PC-9 (cell line): ENCODE measurements around the gene DEFB114. TPM values are rescaled to one million over a fixed set of nuclear protein-coding genes. Genes with fewer than 3 reads are reported as not detected.

Experiments
- Bru-seq: library from RNA; stranded (reverse); fragments of 400-500 nt; gene quantifications from one replicate; lab custom pipeline; 2021; lab: Mats Ljungman, UMichigan
- BruChase-seq, 2 experiments: library from RNA; stranded (reverse); fragments of 400-500 nt; gene quantifications; one replicate each; lab custom pipeline; 2021; lab: Mats Ljungman, UMichigan
- BruUV-seq: library from RNA; stranded (reverse); fragments of 400-500 nt; replicated peaks from 2 replicates; lab custom pipeline; 2021; lab: Mats Ljungman, UMichigan
- CTCF ChIA-PET: fragments of 300-600 bp; sonication (Branson Sonifier 250); formaldehyde crosslinking; loops from one replicate; lab custom pipeline; 2022; ENCODE audit warnings: antibody characterized with exemption; lab: Charles Lee
- POLR2A ChIA-PET: fragments of 300-600 bp; sonication (Branson Sonifier 250); formaldehyde crosslinking; loops from one replicate; lab custom pipeline; 2022; ENCODE audit warnings: antibody characterized with exemption; ENCODE audit not compliant: unreplicated experiment; lab: Charles Lee
- DNase-seq, 2 experiments: peaks; one replicate each; pipeline versions ENCODE4 v3.0.0 to v3.0.0-alpha.2; 2015 to 2022; ENCODE audit warnings: mixed read lengths in 1 of 2
- H2AFZ ChIP-seq: fragments of 200-600 bp; sonication (generic); 2 replicates; pipeline ENCODE4 v1.8.1; 2017; ENCODE audit warnings: antibody characterized with exemption
- H3F3A ChIP-seq: fragments of 200-600 bp; sonication (generic); 2 replicates; pipeline ENCODE4 v1.8.1; 2017; ENCODE audit warnings: antibody characterized with exemption, mild to moderate bottlenecking, low read depth; ENCODE audit not compliant: insufficient read depth
- H3K27ac ChIP-seq: fragments of 200-600 bp; sonication (generic); 2 replicates; pipeline ENCODE4 v1.6.1; 2016; ENCODE audit warnings: mixed run types
- H3K27me3 ChIP-seq: fragments of 200-600 bp; sonication (generic); 2 replicates; pipeline ENCODE4 v1.6.1; 2016; ENCODE audit warnings: low read depth, mixed run types; ENCODE audit not compliant: insufficient read depth
- H3K36me3 ChIP-seq: fragments of 200-600 bp; sonication (generic); 2 replicates; pipeline ENCODE4 v1.6.1; 2016; ENCODE audit warnings: low read depth, mixed run types
- H3K4me1 ChIP-seq: fragments of 200-600 bp; sonication (generic); replicated peaks from 2 replicates; pipeline ENCODE4 v1.6.1; 2016; ENCODE audit warnings: mixed run types; ENCODE audit not compliant: insufficient read depth
- H3K4me2 ChIP-seq: fragments of 200-600 bp; sonication (generic); 2 replicates; pipeline ENCODE4 v1.6.1; 2017; ENCODE audit warnings: mixed run types
- H3K4me3 ChIP-seq: fragments of 200-600 bp; sonication (generic); 2 replicates; pipeline ENCODE4 v1.6.1; 2016; ENCODE audit warnings: mixed run types
- H3K79me2 ChIP-seq: fragments of 200-600 bp; sonication (generic); 2 replicates; pipeline ENCODE4 v1.6.1; 2017; ENCODE audit warnings: low read depth, mixed run types
- H3K9me2 ChIP-seq: fragments of 200-600 bp; sonication (generic); 2 replicates; pipeline ENCODE4 v1.8.1; 2017; ENCODE audit warnings: mild to moderate bottlenecking; ENCODE audit not compliant: insufficient read depth
- H3K9me3 ChIP-seq: fragments of 200-600 bp; sonication (generic); 2 replicates; pipeline ENCODE4 v1.8.1; 2016; ENCODE audit warnings: low read depth; ENCODE audit not compliant: insufficient read depth
- H4K20me1 ChIP-seq: fragments of 200-600 bp; sonication (generic); 2 replicates; pipeline ENCODE4 v1.8.1; 2017; ENCODE audit not compliant: insufficient read depth
- CTCF ChIP-seq: fragments of 200-600 bp; sonication (generic); conservative IDR thresholded peaks from 2 replicates; pipeline ENCODE4 v1.6.1; 2017; ENCODE audit warnings: mixed run types, antibody characterized with exemption, mild to moderate bottlenecking, moderate library complexity
- EZH2 ChIP-seq: fragments of 200-600 bp; sonication (generic); IDR thresholded peaks from 2 replicates; pipeline ENCODE4 v1.8.0; 2017; ENCODE audit warnings: antibody characterized with exemption, low read depth
- intact Hi-C: fragments of 100-400 bp; cut with micrococcal nuclease; formaldehyde crosslinking; loops from one replicate; pipeline ENCODE4 v1.10.0; 2022; ENCODE audit not compliant: unreplicated experiment
- long read RNA-seq: library from polyadenylated mRNA; stranded (forward); transcript quantifications from one replicate; pipeline ENCODE4 v2.0.0, GENCODE V29; 2022
- total RNA-seq: library from RNA; stranded (reverse); gene quantifications from 2 replicates; pipeline ENCODE4 v1.2.3, GENCODE V29; 2021

Gene DEFB114
- not detected in 2 replicates for total RNA-seq
- not detected for Bru-seq, nascent RNA
- not detected for BruChase-seq, experiment 1, labeled RNA remaining after a 2-hour chase
- BruChase-seq, experiment 2, labeled RNA remaining after a 6-hour chase = not detected
- long read RNA-seq = 0 reads

GRCh38 chr6:49964064-49964463 is at the start of gene DEFB114:
TSS of gene DEFB114 (minus strand) at chr6:49964164. CDS start at chr6:49964105, 59 bp downstream.
- no peak within 1 kb of the TSS for H3K4me2 ChIP-seq
- ChIA-PET CTCF (no interaction called here), POLR2A (no interaction called here)
- no peaks in the 10 kb centered on the region for H3K4me1 ChIP-seq
- intact Hi-C loops = no loop called here
- TF ChIP-seq EZH2 (no peak), CTCF (no peak)
- no peak within 1 kb of the TSS for H3K4me3 ChIP-seq
- no peak for DNase-seq
- no peaks in the 10 kb centered on the region for H3K27me3 ChIP-seq
- H4K20me1 ChIP-seq = no peaks in the 10 kb centered on the region
- H3F3A ChIP-seq = no peaks in the 10 kb centered on the region
- no peak within 1 kb of the TSS for H3K27ac ChIP-seq
- H3K9me3 ChIP-seq = no peaks in the 10 kb centered on the region
- H3K79me2 ChIP-seq = no peaks in the 10 kb centered on the region
- BruUV-seq = no TSS peak
- H3K9me2 ChIP-seq = no peaks in the 10 kb centered on the region; the same call in 1 of the 2 replicates
- H2AFZ ChIP-seq = no peak within 1 kb of the TSS
- H3K36me3 ChIP-seq = no peaks in the 10 kb centered on the region

- Histone ChIP-seq H3K9me2 (no peaks in the 10 kb centered on the region; the same call in 1 of the 2 replicates), H2AFZ (no peak overlapping the region), H3K36me3 (no peaks in the 10 kb centered on the region), H3K27me3 (no peaks in the 10 kb centered on the region), H3K4me3 (no peak overlapping the region), H3K4me1 (no peaks in the 10 kb centered on the region), H3K4me2 (no peak overlapping the region), H3F3A (no peaks in the 10 kb centered on the region), H3K9me3 (no peaks in the 10 kb centered on the region), H3K79me2 (no peaks in the 10 kb centered on the region), H4K20me1 (no peaks in the 10 kb centered on the region), H3K27ac (no peak overlapping the region)
- peak in 1 of 2 experiments; percentile 43 for DNase-seq
- intact Hi-C loops = no loop called here
- ChIA-PET CTCF (no interaction called here), POLR2A (no interaction called here)
- TF ChIP-seq CTCF (no peak), EZH2 (no peak)
- no TSS peak for BruUV-seq
These were observed 43.9 kb upstream of the DEFB114 start for GRCh38 chr6:50007819-50008218.

GRCh38 chr6:50003139-50003538 is 39.2 kb upstream of the DEFB114 start:
- Histone ChIP-seq H3K27ac (no peak overlapping the region), H3K36me3 (no peaks in the 10 kb centered on the region), H3K4me2 (no peak overlapping the region), H2AFZ (no peak overlapping the region), H3K4me3 (no peak overlapping the region), H3K27me3 (no peaks in the 10 kb centered on the region), H3F3A (no peaks in the 10 kb centered on the region), H3K9me3 (no peaks in the 10 kb centered on the region), H3K9me2 (no peaks in the 10 kb centered on the region), H4K20me1 (no peaks in the 10 kb centered on the region), H3K79me2 (no peaks in the 10 kb centered on the region), H3K4me1 (no peaks in the 10 kb centered on the region)
- TF ChIP-seq CTCF (no peak), EZH2 (no peak)
- DNase-seq = no peak
- ChIA-PET POLR2A (no interaction called here), CTCF (no interaction called here)
- intact Hi-C loops = no loop called here
- no TSS peak for BruUV-seq
